Measurements from ENCODE around the gene ACER2. TPM values are rescaled to one million over a fixed set of nuclear protein-coding genes. Genes with fewer than 3 reads are reported as not detected.
"Not testable (repeated sequence)": the region's sequence is repeated elsewhere in the genome, so short reads cannot be mapped to it uniquely, and the experiment has no call there.

Gene ACER2
- total RNA-seq, 3 donors from 2014 or later (not counting 1 experiment from before 2014, with no cell fraction given): 0.61 to 1.3 (median 1.2) TPM

DNA sequence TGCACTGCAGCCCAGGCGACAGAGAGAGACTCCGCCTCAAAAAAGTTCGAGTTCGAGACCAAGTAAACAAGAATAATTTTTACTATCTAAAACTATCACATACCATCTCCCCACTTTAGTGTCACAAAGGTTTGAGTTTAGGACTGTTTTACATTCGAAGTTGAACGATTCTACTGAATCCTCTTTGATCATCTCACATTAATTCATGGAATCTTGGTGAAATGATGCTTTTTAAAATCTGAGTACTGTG lies 28.1 kb upstream of the ACER2 start:
- no peaks in the 10 kb centered on the region for H3K9me3 ChIP-seq (ENCODE audit: control insufficient read depth, insufficient read depth, low read length)
- DNase-seq (peak in 1 of 2 donors; percentile 37), ATAC-seq (no peak)
- intact Hi-C loops (cut with micrococcal nuclease): loop anchor here (1.0 to 5.0 kb wide), 5 partner anchors 28 to 332 kb away; partner anchors contain the start of genes HAUS6 and RRAGA
- H3K4me3 Mint-ChIP-seq: peak overlapping the region; percentile 96
- no peaks in the 10 kb centered on the region for H3K27me3 ChIP-seq (ENCODE audit: control insufficient read depth, insufficient read depth, low read length)
- H3K4me1 ChIP-seq (ENCODE audit: control insufficient read depth, insufficient read depth, low read length): peaks cover 17% of the 10 kb centered on the region
- peak overlapping the region; percentile 93 to 99 for H3K27ac Mint-ChIP-seq
- no peaks in the 10 kb centered on the region for H3K27me3 Mint-ChIP-seq (ENCODE audit: low read depth in 2 of 2)
- peaks cover 24% of the 10 kb centered on the region for H3K36me3 Mint-ChIP-seq
- no peaks in the 10 kb centered on the region for H3K9me3 Mint-ChIP-seq
- TF ChIP-seq, protein P1, sequence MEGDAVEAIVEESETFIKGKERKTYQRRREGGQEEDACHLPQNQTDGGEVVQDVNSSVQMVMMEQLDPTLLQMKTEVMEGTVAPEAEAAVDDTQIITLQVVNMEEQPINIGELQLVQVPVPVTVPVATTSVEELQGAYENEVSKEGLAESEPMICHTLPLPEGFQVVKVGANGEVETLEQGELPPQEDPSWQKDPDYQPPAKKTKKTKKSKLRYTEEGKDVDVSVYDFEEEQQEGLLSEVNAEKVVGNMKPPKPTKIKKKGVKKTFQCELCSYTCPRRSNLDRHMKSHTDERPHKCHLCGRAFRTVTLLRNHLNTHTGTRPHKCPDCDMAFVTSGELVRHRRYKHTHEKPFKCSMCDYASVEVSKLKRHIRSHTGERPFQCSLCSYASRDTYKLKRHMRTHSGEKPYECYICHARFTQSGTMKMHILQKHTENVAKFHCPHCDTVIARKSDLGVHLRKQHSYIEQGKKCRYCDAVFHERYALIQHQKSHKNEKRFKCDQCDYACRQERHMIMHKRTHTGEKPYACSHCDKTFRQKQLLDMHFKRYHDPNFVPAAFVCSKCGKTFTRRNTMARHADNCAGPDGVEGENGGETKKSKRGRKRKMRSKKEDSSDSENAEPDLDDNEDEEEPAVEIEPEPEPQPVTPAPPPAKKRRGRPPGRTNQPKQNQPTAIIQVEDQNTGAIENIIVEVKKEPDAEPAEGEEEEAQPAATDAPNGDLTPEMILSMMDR (IDR thresholded peaks at IDR 0.05): no peak
- 52% methylated on average over 4 of the region's 6 CpGs for WGBS (ENCODE audit: insufficient coverage)
- H3K27ac ChIP-seq (ENCODE audit: low read length): peak overlapping the region; percentile 88
- H3K36me3 ChIP-seq (ENCODE audit: control insufficient read depth, insufficient read depth, low read length): peaks cover 33% of the 10 kb centered on the region
- H3K4me3 ChIP-seq (ENCODE audit: low read length): peak overlapping the region; percentile 72
- H3K4me1 Mint-ChIP-seq: peaks cover 36 to 46% of the 10 kb centered on the region in 2 donors

GRCh38 chr9:19381656-19382055 lies 27.2 kb upstream of the ACER2 start:
- Mint-ChIP-seq H3K36me3 (peaks cover 16% of the 10 kb centered on the region), H3K27me3 (ENCODE audit: low read depth in 2 of 2) (peaks cover 5 to 8% of the 10 kb centered on the region in 2 donors), H3K4me3 (peak overlapping the region; percentile 40), H3K4me1 (peaks cover 36 to 39% of the 10 kb centered on the region in 2 donors), H3K9me3 (no peaks in the 10 kb centered on the region), H3K27ac (peak overlapping the region in 1 of 2 donors; percentile 93)
- Histone ChIP-seq H3K9me3 (ENCODE audit: control insufficient read depth, insufficient read depth, low read length) (no peaks in the 10 kb centered on the region), H3K4me3 (ENCODE audit: low read length) (no peak overlapping the region), H3K27ac (ENCODE audit: low read length) (no peak overlapping the region), H3K27me3 (ENCODE audit: control insufficient read depth, insufficient read depth, low read length) (no peaks in the 10 kb centered on the region), H3K36me3 (ENCODE audit: control insufficient read depth, insufficient read depth, low read length) (peaks cover 24% of the 10 kb centered on the region), H3K4me1 (ENCODE audit: control insufficient read depth, insufficient read depth, low read length) (peaks cover 17% of the 10 kb centered on the region)
- DNase-seq (no peak), ATAC-seq (no peak)
- intact Hi-C loops (cut with micrococcal nuclease): loop anchor here (2.0 to 5.0 kb wide), 3 partner anchors 76 to 333 kb away; partner anchors contain the start of gene RRAGA
- TF ChIP-seq, protein P1 (IDR thresholded peaks at IDR 0.05): no peak
- 88% methylated on average over 2 of the region's 2 CpGs for WGBS (ENCODE audit: insufficient coverage)

DNA sequence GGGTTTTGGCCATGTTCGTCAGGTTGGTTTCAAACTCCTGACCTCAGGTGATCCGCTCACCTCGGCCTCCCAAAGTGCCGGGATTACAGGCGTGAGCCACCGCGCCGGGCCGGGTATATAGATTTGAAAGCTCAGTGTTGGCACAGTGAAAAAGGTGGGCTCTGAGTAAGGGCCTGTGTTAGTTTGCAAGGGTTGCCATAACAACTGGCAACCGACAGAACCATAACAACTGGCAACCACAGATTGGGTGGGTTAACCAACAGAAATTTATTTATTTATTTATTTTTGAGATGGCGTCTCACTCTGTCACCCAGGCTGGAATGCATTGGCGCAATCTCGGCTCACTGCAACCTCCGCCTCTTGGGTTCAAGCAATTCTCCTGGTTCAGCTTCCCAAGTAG lies 23.6 kb upstream of the ACER2 start:
- H3K9me3 Mint-ChIP-seq; H3K4me3 ChIP-seq (ENCODE audit: low read length); H3K36me3 Mint-ChIP-seq; H3K27ac Mint-ChIP-seq; H3K27me3 ChIP-seq (ENCODE audit: control insufficient read depth, insufficient read depth, low read length); H3K9me3 ChIP-seq (ENCODE audit: control insufficient read depth, insufficient read depth, low read length); intact Hi-C loops (cut with micrococcal nuclease); H3K4me1 ChIP-seq (ENCODE audit: control insufficient read depth, insufficient read depth, low read length); H3K27ac ChIP-seq (ENCODE audit: low read length); DNase-seq; H3K36me3 ChIP-seq (ENCODE audit: control insufficient read depth, insufficient read depth, low read length); H3K4me3 Mint-ChIP-seq; ATAC-seq: not testable (repeated sequence)
- Mint-ChIP-seq H3K27me3 (ENCODE audit: low read depth in 2 of 2) (peaks cover 21 to 40% of the 10 kb centered on the region in 2 donors), H3K4me1 (peaks cover 9 to 12% of the 10 kb centered on the region in 2 donors)
- WGBS (ENCODE audit: insufficient coverage): 96% methylated on average over 14 of the region's 14 CpGs

DNA sequence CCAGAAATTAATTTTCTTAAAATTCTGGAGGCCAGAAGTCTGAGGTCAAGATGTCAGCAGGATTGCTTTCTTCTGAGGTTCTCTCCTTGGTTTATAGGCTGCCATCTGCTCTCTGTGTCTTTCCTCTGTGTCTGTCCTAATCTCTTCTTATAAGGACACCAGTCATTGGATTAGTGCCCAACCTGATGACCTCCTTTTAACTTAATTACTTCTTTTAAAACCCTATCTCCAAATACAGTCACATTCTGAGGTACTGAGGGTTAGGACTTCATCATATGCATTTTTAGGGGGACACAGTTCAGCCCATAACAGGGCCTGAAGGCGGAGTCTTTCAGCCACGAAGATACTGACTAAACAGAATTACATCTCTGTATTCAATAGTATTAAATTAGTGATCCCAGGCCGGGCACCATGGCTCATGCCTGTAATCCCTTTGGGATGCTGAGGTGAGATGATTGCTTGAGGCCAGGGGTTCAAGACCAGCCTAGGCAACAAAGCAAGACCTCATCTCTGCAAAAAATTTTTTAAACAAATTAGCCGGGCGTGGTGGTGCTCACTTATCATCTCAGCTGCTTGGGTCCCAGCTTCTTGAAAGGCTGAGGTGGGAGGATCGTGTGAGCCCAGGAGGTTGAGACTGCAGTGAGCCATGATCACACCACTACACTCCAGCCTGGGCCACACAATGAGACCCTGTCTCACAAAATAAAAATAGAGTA lies 22.9 kb upstream of the ACER2 start:
- 100% methylated on average over 4 of the region's 6 CpGs for WGBS (ENCODE audit: insufficient coverage)
- Mint-ChIP-seq H3K27ac (no peak overlapping the region), H3K36me3 (peaks cover 5% of the 10 kb centered on the region), H3K9me3 (no peaks in the 10 kb centered on the region), H3K4me3 (no peak overlapping the region), H3K4me1 (peaks cover 4% of the 10 kb centered on the region in 2 donors), H3K27me3 (ENCODE audit: low read depth in 2 of 2) (peaks cover 21 to 45% of the 10 kb centered on the region in 2 donors)
- peaks cover 5% of the 10 kb centered on the region for H3K27me3 ChIP-seq (ENCODE audit: control insufficient read depth, insufficient read depth, low read length)
- no peak overlapping the region for H3K4me3 ChIP-seq (ENCODE audit: low read length)
- DNase-seq (no peak), ATAC-seq (no peak)
- H3K36me3 ChIP-seq (ENCODE audit: control insufficient read depth, insufficient read depth, low read length): no peaks in the 10 kb centered on the region
- H3K27ac ChIP-seq (ENCODE audit: low read length): no peak overlapping the region
- TF ChIP-seq, protein P1 (IDR thresholded peaks at IDR 0.05): no peak
- intact Hi-C loops (cut with micrococcal nuclease): no loop called here
- H3K4me1 ChIP-seq (ENCODE audit: control insufficient read depth, insufficient read depth, low read length): no peaks in the 10 kb centered on the region
- H3K9me3 ChIP-seq (ENCODE audit: control insufficient read depth, insufficient read depth, low read length): no peaks in the 10 kb centered on the region
